K562 (cell line): ENCODE measurements around the gene XPNPEP3. TPM values are rescaled to one million over a fixed set of nuclear protein-coding genes. Genes with fewer than 3 reads are reported as not detected.
A peak's percentile ranks its signal among the peaks of the same experiment; 100 is the strongest.

Source experiments
- CAMTA2 ChIP-seq: fragments of 250-450 bp; sonication (Bioruptor Pico); conservative IDR thresholded peaks from 2 replicates; pipeline ENCODE4 v1.5.1; 2022
- E2F3 ChIP-seq: fragments of 250-450 bp; sonication (Bioruptor Pico); IDR thresholded peaks from 2 replicates; pipeline ENCODE4 v1.4.0; 2020; ENCODE audit warnings: mild to moderate bottlenecking
- FOSL1 ChIP-seq: fragments of 200-800 bp; sonication (Bioruptor generic); conservative IDR thresholded peaks from 2 replicates; pipeline ENCODE4 v1.6.1; 2016; ENCODE audit warnings: missing genetic modification characterization, missing compliant biosample characterization
- KAT2B ChIP-seq: IDR thresholded peaks from one replicate; pipeline ENCODE4 v1.6.1; 2012; ENCODE audit warnings: low read depth, mild to moderate bottlenecking, control low read depth, inconsistent platforms, low read length, moderate library complexity
- KLF1 ChIP-seq: fragments of 450-650 bp; IDR thresholded peaks from 2 replicates; pipeline ENCODE4 v1.6.1; 2016; ENCODE audit warnings: missing genetic modification characterization, missing compliant biosample characterization
- NFE2 ChIP-seq: IDR thresholded peaks from 2 replicates; pipeline ENCODE4 v1.6.1; 2014; ENCODE audit warnings: antibody characterized with exemption, low read depth
- NR1H2 ChIP-seq: sonication (generic); formaldehyde crosslinking; IDR thresholded peaks from 2 replicates; pipeline ENCODE4 v1.4.0; 2020; ENCODE audit warnings: mild to moderate bottlenecking, missing genetic modification reagents
- POLR2A ChIP-seq: fragments of 450-650 bp; conservative IDR thresholded peaks from 2 replicates; pipeline ENCODE4 v1.6.1; 2016
- SIX5 ChIP-seq, 2 experiments: IDR thresholded peaks; 2 replicates each; pipeline ENCODE4 v1.6.1; 2011; ENCODE audit warnings: low read length in 2 of 2, borderline replicate concordance in 1 of 2, low read depth in 1 of 2, mild to moderate bottlenecking in 1 of 2, moderate library complexity in 1 of 2; ENCODE audit not compliant: insufficient read depth in 1 of 2
- STAT5A ChIP-seq: IDR thresholded peaks from 2 replicates; pipeline ENCODE4 v1.6.1; 2012; ENCODE audit warnings: low read length, inconsistent platforms, borderline replicate concordance
- ZBED1 ChIP-seq: IDR thresholded peaks from 2 replicates; pipeline ENCODE4 v1.6.1; 2014
- ZNF146 ChIP-seq: IDR thresholded peaks from one replicate; pipeline ENCODE4 v1.6.1; 2018; ENCODE audit warnings: missing compliant biosample characterization; ENCODE audit not compliant: unreplicated experiment
- ZNF408 ChIP-seq: fragments of 250-450 bp; sonication (Bioruptor Pico); IDR thresholded peaks from 2 replicates; pipeline ENCODE4 v1.4.0; 2020; ENCODE audit warnings: low read depth, mild to moderate bottlenecking, moderate library complexity
- ZNF699 ChIP-seq: fragments of 250-450 bp; sonication (Bioruptor Pico); IDR thresholded peaks from 2 replicates; pipeline ENCODE4 v1.8.0; 2021; ENCODE audit warnings: mild to moderate bottlenecking, moderate library complexity; ENCODE audit not compliant: insufficient replicate concordance
- ZNF75A ChIP-seq: fragments of 450-650 bp; formaldehyde crosslinking; IDR thresholded peaks from 2 replicates; pipeline ENCODE4 v1.4.0; 2020; ENCODE audit warnings: mild to moderate bottlenecking
- ZNF77 ChIP-seq: fragments of 250-450 bp; sonication (Bioruptor Pico); IDR thresholded peaks from 2 replicates; pipeline ENCODE4 v1.5.0; 2020
- ZNF778 ChIP-seq: fragments of 450-650 bp; formaldehyde crosslinking; IDR thresholded peaks from 2 replicates; pipeline ENCODE4 v1.4.0; 2020; ENCODE audit warnings: mild to moderate bottlenecking, moderate library complexity
- polyA plus RNA-seq, 8 experiments: library from polyadenylated mRNA; depleted of rRNA in 4 of 8; stranded (reverse) in 5 of 8; unstranded in 3 of 8; fragments of >200 nt; fragmentation: Nextera tagmentation in 2 of 8; fragmentation: Illumina TruSeq in 1 of 8; extraction: Ambion mirVana in 2 of 8; extraction: Trizol in 1 of 8; gene quantifications; 2 replicates each; pipeline versions ENCODE4 v1.2.1 to v1.2.3, GENCODE V29; 2011 to 2014; ENCODE audit warnings: inconsistent platforms in 1 of 8, missing spikeins in 1 of 8
- total RNA-seq, 7 experiments: library from RNA; depleted of rRNA in 6 of 7; stranded (reverse); fragments of >200 nt in 6 of 7; fragmentation: Illumina TruSeq in 2 of 7; extraction: Trizol in 2 of 7; gene quantifications; 2 replicates each; pipeline versions ENCODE4 v1.2.1 to v1.2.3, GENCODE V29; 2011 to 2021; ENCODE audit warnings: low replicate concordance in 1 of 7
- TF ChIP-seq, protein P1 (sequence below): fragments of 450-650 bp; IDR thresholded peaks from 2 replicates; pipeline ENCODE4 v1.7.1; 2018; ENCODE audit warnings: mild to moderate bottlenecking, low read depth; ENCODE audit not compliant: partially characterized antibody
- TF ChIP-seq, protein P2 (sequence below): fragments of 450-650 bp; conservative IDR thresholded peaks from 2 replicates; pipeline ENCODE4 v1.6.1; 2016; ENCODE audit warnings: missing genetic modification characterization, low read depth, mild to moderate bottlenecking, control low read depth, missing compliant biosample characterization
- TF ChIP-seq, protein P3 (sequence below): fragments of 450-650 bp; conservative IDR thresholded peaks from 2 replicates; pipeline ENCODE4 v1.6.1; 2016; ENCODE audit warnings: missing genetic modification characterization, low read depth, mild to moderate bottlenecking, missing compliant biosample characterization, moderate library complexity
- TF ChIP-seq, protein P4 (sequence below): fragments of 450-650 bp; IDR thresholded peaks from 2 replicates; pipeline ENCODE4 v1.6.1; 2016; ENCODE audit warnings: missing biosample characterization, missing genetic modification characterization
- TF ChIP-seq, protein P5 (sequence below): fragments of 250-450 bp; sonication (Bioruptor Pico); IDR thresholded peaks from 2 replicates; pipeline ENCODE4 v1.8.0; 2021; ENCODE audit warnings: borderline replicate concordance, mild to moderate bottlenecking, moderate library complexity; ENCODE audit not compliant: poor library complexity, severe bottlenecking

The XPNPEP3 gene
- total and polyA plus RNA-seq, 9 of the 15 experiments (the other 6 are each of a cell fraction or from before 2014, with no cell fraction given): 9.1 to 22.6 (median 15.6) TPM

DNA sequence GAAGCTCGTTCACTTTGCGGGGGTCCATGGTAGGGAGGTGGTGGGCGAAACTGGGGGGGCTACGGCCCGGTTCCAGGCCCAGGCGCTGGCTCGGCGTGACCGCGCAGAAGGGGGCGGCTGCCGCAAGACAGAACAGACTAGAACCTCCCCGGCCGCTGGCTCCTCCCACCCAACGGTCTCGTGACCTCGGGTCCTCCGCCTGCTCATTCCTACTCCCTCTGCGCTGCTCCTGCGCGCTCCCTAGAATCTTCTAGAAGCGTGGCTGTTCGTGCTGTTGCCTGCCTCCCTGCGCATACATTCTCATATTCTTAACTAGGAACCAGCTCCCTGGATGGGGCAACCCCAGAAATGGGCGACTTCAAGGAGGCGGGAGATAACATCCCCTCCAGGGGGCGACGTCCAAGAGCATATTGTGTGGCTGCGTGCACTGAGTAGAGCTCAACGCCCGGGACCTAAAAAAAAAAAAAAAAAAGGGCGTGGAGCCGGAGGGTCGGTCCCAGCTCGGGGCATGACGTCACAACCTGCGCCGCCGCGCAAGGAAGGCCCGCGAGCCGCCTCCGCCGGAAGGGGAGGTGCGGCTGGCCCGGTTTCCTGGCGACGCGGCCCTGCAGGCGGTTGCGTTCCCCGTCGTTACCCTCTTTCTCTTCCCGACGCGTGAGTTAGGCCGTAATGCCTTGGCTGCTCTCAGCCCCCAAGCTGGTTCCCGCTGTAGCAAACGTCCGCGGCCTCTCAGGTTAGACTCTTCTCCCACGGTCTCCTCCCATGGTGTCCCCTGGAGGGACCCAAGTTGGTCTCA is at the start of gene XPNPEP3, which contains the start of gene ST13 (continued):
- TF ChIP-seq, protein P1, sequence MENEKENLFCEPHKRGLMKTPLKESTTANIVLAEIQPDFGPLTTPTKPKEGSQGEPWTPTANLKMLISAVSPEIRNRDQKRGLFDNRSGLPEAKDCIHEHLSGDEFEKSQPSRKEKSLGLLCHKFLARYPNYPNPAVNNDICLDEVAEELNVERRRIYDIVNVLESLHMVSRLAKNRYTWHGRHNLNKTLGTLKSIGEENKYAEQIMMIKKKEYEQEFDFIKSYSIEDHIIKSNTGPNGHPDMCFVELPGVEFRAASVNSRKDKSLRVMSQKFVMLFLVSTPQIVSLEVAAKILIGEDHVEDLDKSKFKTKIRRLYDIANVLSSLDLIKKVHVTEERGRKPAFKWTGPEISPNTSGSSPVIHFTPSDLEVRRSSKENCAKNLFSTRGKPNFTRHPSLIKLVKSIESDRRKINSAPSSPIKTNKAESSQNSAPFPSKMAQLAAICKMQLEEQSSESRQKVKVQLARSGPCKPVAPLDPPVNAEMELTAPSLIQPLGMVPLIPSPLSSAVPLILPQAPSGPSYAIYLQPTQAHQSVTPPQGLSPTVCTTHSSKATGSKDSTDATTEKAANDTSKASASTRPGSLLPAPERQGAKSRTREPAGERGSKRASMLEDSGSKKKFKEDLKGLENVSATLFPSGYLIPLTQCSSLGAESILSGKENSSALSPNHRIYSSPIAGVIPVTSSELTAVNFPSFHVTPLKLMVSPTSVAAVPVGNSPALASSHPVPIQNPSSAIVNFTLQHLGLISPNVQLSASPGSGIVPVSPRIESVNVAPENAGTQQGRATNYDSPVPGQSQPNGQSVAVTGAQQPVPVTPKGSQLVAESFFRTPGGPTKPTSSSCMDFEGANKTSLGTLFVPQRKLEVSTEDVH: peak; percentile 78
- TF ChIP-seq, protein P2, sequence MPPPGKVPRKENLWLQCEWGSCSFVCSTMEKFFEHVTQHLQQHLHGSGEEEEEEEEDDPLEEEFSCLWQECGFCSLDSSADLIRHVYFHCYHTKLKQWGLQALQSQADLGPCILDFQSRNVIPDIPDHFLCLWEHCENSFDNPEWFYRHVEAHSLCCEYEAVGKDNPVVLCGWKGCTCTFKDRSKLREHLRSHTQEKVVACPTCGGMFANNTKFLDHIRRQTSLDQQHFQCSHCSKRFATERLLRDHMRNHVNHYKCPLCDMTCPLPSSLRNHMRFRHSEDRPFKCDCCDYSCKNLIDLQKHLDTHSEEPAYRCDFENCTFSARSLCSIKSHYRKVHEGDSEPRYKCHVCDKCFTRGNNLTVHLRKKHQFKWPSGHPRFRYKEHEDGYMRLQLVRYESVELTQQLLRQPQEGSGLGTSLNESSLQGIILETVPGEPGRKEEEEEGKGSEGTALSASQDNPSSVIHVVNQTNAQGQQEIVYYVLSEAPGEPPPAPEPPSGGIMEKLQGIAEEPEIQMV (tag): no peak
- TF ChIP-seq ZNF408 (CRISPR knock-in tag) (no peak), KLF1 (tag) (peak; percentile 67; the same call in 1 of the 2 replicates), CAMTA2 (CRISPR knock-in tag) (no peak), ZNF699 (no peak), SIX5 (IDR thresholded peaks at IDR 0.05; ENCODE audit: borderline replicate concordance in 1 of 2, insufficient read depth in 1 of 2, low read depth in 1 of 2, low read length in 2 of 2) (0 out of 4 replicates have a peak, but pooled peaks of 1 of the 2 experiments have one; percentile 4), ZNF77 (no peak), NFE2 (peak; percentile 77), STAT5A (no peak), ZNF778 (CRISPR knock-in tag) (no peak), POLR2A (peak; percentile 77), FOSL1 (peak; percentile 42), KAT2B (no peak), ZNF75A (CRISPR knock-in tag) (no peak), ZBED1 (no peak), ZNF146 (CRISPR knock-in tag) (no peak), NR1H2 (CRISPR knock-in tag) (no peak), E2F3 (no peak)
- TF ChIP-seq, protein P3, sequence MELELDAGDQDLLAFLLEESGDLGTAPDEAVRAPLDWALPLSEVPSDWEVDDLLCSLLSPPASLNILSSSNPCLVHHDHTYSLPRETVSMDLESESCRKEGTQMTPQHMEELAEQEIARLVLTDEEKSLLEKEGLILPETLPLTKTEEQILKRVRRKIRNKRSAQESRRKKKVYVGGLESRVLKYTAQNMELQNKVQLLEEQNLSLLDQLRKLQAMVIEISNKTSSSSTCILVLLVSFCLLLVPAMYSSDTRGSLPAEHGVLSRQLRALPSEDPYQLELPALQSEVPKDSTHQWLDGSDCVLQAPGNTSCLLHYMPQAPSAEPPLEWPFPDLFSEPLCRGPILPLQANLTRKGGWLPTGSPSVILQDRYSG (tag): no peak
- TF ChIP-seq, protein P4, sequence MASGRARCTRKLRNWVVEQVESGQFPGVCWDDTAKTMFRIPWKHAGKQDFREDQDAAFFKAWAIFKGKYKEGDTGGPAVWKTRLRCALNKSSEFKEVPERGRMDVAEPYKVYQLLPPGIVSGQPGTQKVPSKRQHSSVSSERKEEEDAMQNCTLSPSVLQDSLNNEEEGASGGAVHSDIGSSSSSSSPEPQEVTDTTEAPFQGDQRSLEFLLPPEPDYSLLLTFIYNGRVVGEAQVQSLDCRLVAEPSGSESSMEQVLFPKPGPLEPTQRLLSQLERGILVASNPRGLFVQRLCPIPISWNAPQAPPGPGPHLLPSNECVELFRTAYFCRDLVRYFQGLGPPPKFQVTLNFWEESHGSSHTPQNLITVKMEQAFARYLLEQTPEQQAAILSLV (tag): no peak
- TF ChIP-seq, protein P5, sequence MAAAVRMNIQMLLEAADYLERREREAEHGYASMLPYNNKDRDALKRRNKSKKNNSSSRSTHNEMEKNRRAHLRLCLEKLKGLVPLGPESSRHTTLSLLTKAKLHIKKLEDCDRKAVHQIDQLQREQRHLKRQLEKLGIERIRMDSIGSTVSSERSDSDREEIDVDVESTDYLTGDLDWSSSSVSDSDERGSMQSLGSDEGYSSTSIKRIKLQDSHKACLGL (CRISPR knock-in tag): no peak
